ENCODE results near the gene SLC13A5.

SLC13A5 gene

DNA sequence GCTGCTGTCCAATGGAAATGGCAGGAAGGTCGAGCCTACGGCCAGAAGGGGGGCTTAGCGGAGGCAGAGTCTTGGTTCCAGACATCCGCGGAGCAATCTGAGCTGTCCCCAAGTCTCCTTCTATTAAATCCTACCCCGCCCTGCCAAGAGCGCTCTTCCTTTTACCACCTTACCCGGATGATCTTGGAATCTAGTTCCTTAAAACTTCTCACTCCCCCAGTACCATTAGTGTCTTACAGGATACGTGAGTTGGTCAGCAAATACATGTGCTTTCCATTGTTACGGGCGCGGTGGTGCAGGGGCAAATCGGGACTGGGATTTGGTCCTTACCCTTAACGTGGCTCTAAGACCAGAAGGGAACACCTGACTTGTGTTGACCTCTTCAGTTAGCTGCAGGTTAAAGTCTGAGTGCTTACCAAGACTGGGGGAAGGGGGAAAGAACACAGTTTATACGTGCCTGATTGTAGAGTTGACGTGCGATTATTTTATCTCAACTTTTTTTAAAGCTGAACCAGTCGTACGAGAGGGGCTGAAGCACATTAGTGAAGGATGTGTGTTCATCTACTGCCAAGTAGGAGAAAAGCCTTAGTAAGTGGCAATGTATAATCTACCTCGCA is 71.8 kb downstream of the SLC13A5 start:
- no peak for DNase-seq (ENCODE audit: low read depth, low spot score)
- peak overlapping the region; percentile 85 for H3K27ac ChIP-seq

DNA sequence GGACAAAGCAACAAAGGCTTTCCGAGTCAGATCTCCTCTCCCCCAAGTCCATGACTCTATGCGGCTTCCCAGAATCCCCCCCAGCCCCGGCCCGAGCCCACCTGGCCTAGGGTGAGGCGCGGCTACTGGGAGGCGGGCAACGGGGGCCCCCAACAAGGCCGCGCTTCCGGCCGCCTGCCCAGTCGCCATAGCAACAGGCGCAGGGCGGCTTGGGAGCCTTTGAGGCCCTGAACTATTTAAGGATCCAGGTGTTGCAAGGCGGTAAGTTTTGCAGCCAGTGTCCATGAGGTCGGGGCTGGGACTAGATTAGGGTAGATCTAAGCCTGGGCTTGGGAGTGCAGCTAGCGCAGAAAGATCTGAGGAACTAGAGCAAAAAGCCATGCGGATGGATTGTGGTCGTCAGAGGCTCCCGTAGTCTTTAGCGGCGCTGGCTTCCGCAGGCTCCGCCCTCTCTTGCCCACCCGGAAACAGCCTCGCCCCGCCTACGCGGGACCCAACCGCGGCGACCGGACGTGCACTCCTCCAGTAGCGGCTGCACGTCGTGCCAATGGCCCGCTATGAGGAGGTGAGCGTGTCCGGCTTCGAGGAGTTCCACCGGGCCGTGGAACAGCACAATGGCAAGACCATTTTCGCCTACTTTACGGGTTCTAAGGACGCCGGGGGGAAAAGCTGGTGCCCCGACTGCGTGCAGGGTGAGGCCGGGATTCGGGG is 72.5 kb downstream of the SLC13A5 start, which contains the start of the genes KIAA0753 and TXNDC17:
TSS of gene KIAA0753 (minus strand) at position 176 of the 711 bp plus-strand sequence. CDS start 5,608 bp downstream, outside the sequence.
TSS of gene TXNDC17 (plus strand) at position 525 of the 711 bp plus-strand sequence. CDS start at position 548, 23 bp downstream.
- H3K27ac ChIP-seq, result peak within 1 kb of the TSS; percentile 85
- DNase-seq (ENCODE audit: low read depth, low spot score), result no peak

DNA sequence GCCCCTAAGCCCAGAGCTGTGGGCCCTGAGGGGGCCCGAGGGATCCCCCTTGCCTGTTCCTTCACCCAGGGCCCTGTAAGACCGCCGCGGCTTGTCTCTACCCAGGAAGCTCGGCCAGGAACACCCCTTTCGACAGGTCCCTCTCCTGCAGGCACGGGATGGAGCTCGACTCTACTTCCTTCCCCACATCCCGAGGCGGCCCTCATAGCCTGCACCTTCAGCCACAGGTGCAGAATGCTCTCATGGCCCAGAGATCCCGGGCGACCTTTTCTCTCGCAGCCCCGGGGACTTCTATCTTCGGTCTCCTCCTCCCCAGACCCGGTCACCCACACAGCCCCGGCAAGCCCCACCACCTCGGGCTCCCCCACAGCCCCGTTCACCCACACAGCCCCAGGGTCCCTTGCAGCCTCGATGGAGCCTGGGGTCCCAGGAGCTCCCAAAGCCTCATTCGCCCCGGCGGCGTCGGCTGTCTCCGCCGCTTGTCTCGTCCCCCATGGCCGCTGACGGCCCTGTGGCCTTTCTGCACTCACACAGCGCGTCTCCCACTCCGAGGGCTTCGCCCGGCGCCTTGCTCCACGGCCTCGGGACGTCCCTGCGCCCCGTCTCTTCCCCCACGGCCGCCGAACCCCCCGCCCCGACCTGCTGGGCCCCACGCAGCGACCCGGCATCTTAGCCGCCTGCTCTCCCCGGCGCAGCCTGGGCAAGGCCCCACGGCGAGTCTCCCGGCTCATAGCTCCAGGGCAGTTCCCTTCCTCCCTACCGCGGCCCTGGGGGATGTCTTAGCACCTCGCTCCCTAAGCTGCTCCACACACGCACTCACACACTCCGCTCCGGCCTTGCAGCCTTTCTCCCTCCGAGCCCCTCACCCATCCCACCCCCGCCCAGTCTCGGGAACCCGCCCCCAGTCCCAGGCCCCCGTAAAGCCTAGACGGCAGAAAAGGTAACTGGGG is 73.3 kb downstream of the SLC13A5 start:
- DNase-seq (ENCODE audit: low read depth, low spot score), result no peak

DNA sequence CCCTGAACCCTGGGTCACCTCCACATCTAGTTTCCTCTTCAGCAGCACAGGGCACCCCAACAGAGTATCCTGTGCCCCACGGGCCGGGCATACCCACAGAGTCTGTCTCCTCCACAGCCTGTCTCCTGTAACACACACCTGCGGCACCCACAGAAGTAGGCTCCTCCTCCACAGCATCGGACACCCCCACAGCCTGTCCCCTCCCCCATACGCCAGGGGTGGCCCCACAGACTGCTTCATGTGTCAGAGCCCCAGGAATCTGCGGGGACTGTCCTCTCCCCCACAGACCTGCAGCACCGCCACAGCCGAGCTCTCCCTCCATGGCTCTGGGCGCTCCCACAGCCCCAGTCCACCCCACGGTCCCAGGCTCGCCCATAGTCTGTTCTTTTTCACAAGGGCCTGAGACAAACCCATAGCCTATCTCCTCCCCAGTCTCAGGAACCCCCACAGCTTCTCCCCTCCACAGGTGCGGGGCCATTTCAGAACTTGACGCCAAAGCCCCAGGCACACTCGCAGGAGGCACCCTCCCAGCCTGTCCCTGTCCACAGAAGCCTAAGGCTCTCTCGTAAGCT is 74.1 kb downstream of the SLC13A5 start:
- DNase-seq (ENCODE audit: low read depth, low spot score), result no peak
- H3K27ac ChIP-seq, result peak overlapping the region; percentile 85

More for the DNA sequence above, 73.3 kb downstream of the SLC13A5 start:
- H3K27ac ChIP-seq, result peak overlapping the region; percentile 85

DNA sequence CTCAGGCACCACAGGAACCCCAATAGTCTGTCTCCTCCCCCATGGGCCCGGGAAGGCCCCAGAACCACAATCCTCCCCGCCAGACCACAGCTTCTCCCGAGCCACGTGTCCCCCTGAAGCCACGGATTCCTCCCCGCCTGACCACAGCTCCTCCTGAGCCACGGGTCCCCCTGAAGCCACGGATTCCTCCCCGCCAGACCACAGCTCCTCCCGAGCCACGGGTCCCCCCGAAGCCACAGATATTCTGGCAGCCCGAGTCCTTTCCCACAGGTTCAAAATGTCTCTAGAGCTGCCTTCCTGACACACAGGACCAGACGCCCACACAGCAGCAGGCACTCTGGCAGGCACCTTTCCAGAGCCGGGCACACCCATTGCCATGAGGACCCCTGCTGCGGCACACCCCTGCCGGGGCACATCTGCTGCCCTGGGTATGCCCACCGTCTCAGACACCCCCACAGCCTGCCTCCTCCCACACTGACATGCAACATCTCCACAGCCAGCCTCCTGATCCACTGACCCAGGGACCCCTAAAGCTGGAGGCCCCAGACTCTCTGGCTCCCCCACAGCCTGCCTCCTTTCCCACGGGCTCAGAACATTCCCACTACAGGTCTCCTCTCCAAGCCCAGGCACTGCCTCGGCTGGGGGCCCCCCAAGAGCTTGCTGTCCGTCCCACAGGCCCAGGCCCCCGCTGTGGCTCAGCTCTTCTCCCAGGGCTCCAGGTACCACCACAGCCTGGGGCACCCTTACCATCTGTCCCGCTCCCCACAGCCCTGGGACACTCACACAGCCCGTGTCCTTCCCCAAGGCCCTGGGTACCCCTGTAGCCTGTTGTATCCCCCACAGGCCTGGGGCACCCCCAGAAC is 74.9 kb downstream of the SLC13A5 start:
- no peak for DNase-seq (ENCODE audit: low read depth, low spot score)
- no peak overlapping the region for H3K27ac ChIP-seq

DNA sequence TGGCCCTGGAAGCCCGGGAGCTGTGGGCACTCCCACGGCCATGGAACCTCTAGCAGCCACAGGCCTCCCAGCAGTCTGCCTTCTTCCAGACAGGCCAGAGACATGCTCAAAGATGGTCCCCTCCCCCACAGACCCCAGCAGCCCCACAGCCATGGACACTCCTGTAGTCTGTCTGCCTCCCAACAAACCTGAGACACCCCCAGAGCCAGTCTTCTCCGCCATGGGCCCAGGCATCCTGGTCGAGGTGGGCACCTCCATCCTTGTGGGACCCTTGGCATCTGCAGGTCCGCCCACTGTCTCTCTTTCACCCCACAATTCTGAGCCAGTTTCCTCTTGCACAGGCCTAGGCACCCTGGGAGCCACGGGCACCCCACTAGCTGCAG is 75.7 kb downstream of the SLC13A5 start:
- no peak for DNase-seq (ENCODE audit: low read depth, low spot score)
- H3K27ac ChIP-seq, result no peak overlapping the region

DNA sequence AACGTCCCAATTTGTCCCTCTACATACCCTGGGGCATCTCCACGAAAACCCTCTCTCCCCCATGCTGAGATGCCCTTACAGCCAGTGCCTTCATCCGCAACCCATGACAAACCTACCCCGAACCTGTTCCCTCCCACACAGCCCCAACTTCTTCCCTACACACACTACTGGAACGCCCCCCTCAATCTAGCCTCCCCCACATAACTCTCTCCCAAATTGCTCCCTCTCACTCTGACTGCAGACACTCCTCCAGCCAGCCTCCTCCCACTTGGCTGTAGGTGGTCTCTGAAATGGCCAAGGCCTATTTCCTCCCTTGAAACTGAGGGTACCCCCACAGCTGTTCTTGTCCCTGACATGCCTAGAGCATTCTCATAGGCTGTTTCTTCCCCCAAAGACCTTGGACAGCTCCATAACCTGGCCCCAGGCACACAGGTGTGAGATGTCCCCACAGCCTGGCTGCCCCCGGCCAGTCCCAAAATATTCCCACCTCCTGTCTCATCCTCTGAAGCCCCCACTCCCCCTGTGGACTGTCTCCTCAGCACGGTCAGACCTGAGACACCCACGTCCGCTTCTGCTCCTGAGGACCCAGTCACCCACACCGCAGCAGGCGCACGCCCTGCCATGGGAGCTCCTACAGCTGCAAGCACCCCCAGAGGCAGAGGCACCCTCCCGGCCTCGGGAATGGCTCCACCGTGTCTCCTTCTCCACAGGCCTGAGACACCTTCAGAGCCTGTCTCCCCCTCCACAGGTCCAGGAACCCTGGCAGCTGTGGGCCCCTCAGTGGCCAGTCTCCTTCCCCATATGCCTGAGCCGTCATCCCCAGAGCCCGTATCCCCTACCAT is 76.3 kb downstream of the SLC13A5 start:
- H3K27ac ChIP-seq, result no peak overlapping the region

DNA sequence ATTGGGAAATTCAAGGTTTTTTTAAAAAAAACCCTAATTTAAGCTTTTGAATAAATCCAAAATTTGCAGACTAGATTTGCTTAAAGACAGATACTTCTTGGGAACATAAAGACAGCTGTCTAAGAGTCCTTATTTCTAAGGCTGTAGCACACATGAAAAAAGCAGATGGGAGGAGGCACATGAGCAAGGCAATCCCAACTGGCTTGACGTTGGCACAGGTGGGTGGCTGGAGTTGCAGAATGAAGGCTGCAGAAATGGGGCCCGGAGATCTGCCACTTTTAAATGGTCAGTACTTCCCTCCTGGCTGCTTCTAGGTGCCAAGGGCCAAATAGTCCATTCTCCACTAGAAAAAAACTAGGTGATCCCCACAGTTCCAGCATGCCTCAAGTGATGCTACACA is 77.1 kb downstream of the SLC13A5 start:
- no peak for DNase-seq (ENCODE audit: low read depth, low spot score)
- no peak overlapping the region for H3K27ac ChIP-seq

More for the DNA sequence above, 76.3 kb downstream of the SLC13A5 start:
- DNase-seq (ENCODE audit: low read depth, low spot score), result no peak

Measured in epithelial cell of prostate (primary cell).